B cell (primary cell): ENCODE results near the gene CHTF18. TPM values are rescaled to one million over a fixed set of nuclear protein-coding genes. Genes with fewer than 3 reads are reported as not detected.

Source experiments
- ATAC-seq: fragments of 200-7000 bp; cut with Tn5 transposase; one replicate; pipeline ENCODE4 v1.10.0; 2021; ENCODE audit warnings: low read depth, mild to moderate bottlenecking, moderate number of reproducible peaks, moderate library complexity
- CTCF ChIA-PET: fragments of 350-600 bp; sonication (Branson Sonifier 250); formaldehyde crosslinking; loops from one replicate; lab custom pipeline; 2021; ENCODE audit warnings: antibody characterized with exemption, inconsistent platforms; lab: Charles Lee
- POLR2A ChIA-PET: fragments of 350-600 bp; sonication (Branson Sonifier 250); formaldehyde crosslinking; loops from one replicate; lab custom pipeline; 2021; ENCODE audit warnings: antibody characterized with exemption; lab: Charles Lee
- DNase-seq: peaks from one replicate; pipeline ENCODE4 v3.0.0; 2013
- H2AFZ ChIP-seq: 2 replicates; pipeline ENCODE4 v1.6.1; 2012; ENCODE audit warnings: mild to moderate bottlenecking, low read depth, low read length; ENCODE audit not compliant: insufficient read depth, poor library complexity, severe bottlenecking
- H3K27ac ChIP-seq, 2 donors: 1 replicate in 1 of 2; 2 replicates in 1 of 2; pipeline ENCODE4 v1.5.1; 2012 to 2013; ENCODE audit warnings: low read length in 2 of 2, mild to moderate bottlenecking in 2 of 2, moderate library complexity in 1 of 2
- H3K27me3 ChIP-seq, 4 experiments: fragments of 200-600 bp in 1 of 4; sonication (generic) in 1 of 4; replicated peaks in 1 of 4; 1 replicate in 2 of 4; 2 replicates in 2 of 4; pipeline versions ENCODE4 v1.6.1 to v1.7.0; 2013 to 2016; ENCODE audit warnings: low read length in 3 of 4, mild to moderate bottlenecking in 2 of 4, mixed read lengths in 1 of 4, moderate library complexity in 1 of 4; ENCODE audit not compliant: insufficient read depth in 4 of 4, control insufficient read depth in 3 of 4; ENCODE audit errors: control extremely low read depth in 1 of 4
- H3K36me3 ChIP-seq, 2 experiments: replicated peaks in 1 of 2; 1 replicate in 1 of 2; 2 replicates in 1 of 2; pipeline versions ENCODE4 v1.6.1 to v1.7.1; 2013; ENCODE audit warnings: low read length in 1 of 2; ENCODE audit not compliant: insufficient read depth in 2 of 2, control insufficient read depth in 1 of 2; ENCODE audit errors: control extremely low read depth in 1 of 2, extremely low read depth in 1 of 2
- H3K4me1 ChIP-seq, 2 donors: fragments of 200-600 bp in 1 of 2; sonication (generic) in 1 of 2; 1 replicate in 1 of 2; 2 replicates in 1 of 2; pipeline versions ENCODE4 v1.5.1 to v1.6.1; 2013 to 2017; ENCODE audit warnings: low read length in 2 of 2; ENCODE audit not compliant: control insufficient read depth in 2 of 2, insufficient read depth in 2 of 2
- H3K4me2 ChIP-seq: replicated peaks from 2 replicates; pipeline ENCODE3; 2012; ENCODE audit warnings: mild to moderate bottlenecking, low read depth, low read length; ENCODE audit not compliant: poor library complexity, severe bottlenecking
- H3K4me3 ChIP-seq, 5 experiments: fragments of 200-600 bp in 1 of 5; sonication (generic) in 1 of 5; 1 replicate in 3 of 5; 2 replicates in 2 of 5; pipeline versions ENCODE4 v1.5.1 to v1.7.0; 2011 to 2016; ENCODE audit warnings: low read length in 4 of 5, mild to moderate bottlenecking in 4 of 5, low read depth in 2 of 5, control low read depth in 1 of 5, moderate library complexity in 1 of 5; ENCODE audit not compliant: insufficient read depth in 1 of 5; ENCODE audit errors: control extremely low read depth in 1 of 5, extremely low read depth in 1 of 5
- H3K79me2 ChIP-seq: fragments of 200-600 bp; sonication (generic); one replicate; pipeline ENCODE4 v1.6.0; 2016; ENCODE audit warnings: low read length; ENCODE audit not compliant: control insufficient read depth, insufficient read depth
- H3K9ac ChIP-seq: fragments of 200-600 bp; sonication (generic); 2 replicates; pipeline ENCODE4 v1.6.1; 2017; ENCODE audit warnings: mild to moderate bottlenecking, low read length, moderate library complexity
- H3K9me3 ChIP-seq, 3 donors: one replicate each; pipeline versions ENCODE4 v1.6.1 to v1.7.1; 2013; ENCODE audit warnings: low read length in 2 of 3; ENCODE audit not compliant: control insufficient read depth in 2 of 3, insufficient read depth in 1 of 3; ENCODE audit errors: control extremely low read depth in 1 of 3
- H4K20me1 ChIP-seq: 2 replicates; pipeline ENCODE4 v1.6.0; 2012; ENCODE audit warnings: mild to moderate bottlenecking, low read length; ENCODE audit not compliant: insufficient read depth, control insufficient read depth, poor library complexity, severe bottlenecking
- H3K27ac Mint-ChIP-seq: one replicate; pipeline ENCODE4 v1.8.0; 2021; ENCODE audit warnings: mixed read lengths
- H3K27me3 Mint-ChIP-seq: one replicate; pipeline ENCODE4 v1.8.0; 2021; ENCODE audit warnings: mixed read lengths
- H3K4me1 Mint-ChIP-seq: one replicate; pipeline ENCODE4 v1.8.0; 2021; ENCODE audit warnings: mixed read lengths
- H3K4me3 Mint-ChIP-seq: one replicate; pipeline ENCODE4 v1.8.0; 2021; ENCODE audit warnings: mixed read lengths
- H3K9me3 Mint-ChIP-seq: one replicate; pipeline ENCODE4 v1.8.0; 2022; ENCODE audit warnings: mixed read lengths; ENCODE audit not compliant: insufficient read depth
- EZH2 ChIP-seq: IDR thresholded peaks from 2 replicates; pipeline ENCODE4 v1.6.1; 2012; ENCODE audit warnings: borderline replicate concordance, low read depth, mild to moderate bottlenecking, moderate library complexity, low read length; ENCODE audit not compliant: insufficient read depth, poor library complexity, severe bottlenecking
- WGBS: methylation state at CpG from one replicate; pipeline ENCODE4 v1.1.5; 2013; ENCODE audit warnings: missing lambda C conversion rate; ENCODE audit not compliant: insufficient coverage; 5-methylcytosine and 5-hydroxymethylcytosine counted together
- intact Hi-C: fragments of 100-400 bp; cut with micrococcal nuclease; formaldehyde crosslinking; loops from one replicate; pipeline ENCODE4 v1.10.0; 2022
- polyA plus RNA-seq: library from polyadenylated mRNA; depleted of rRNA; stranded (reverse); fragments of >200 nt; gene quantifications from 2 replicates; pipeline ENCODE4 v1.2.3, GENCODE V29; 2012
- total RNA-seq, 2 donors: library from RNA; stranded (reverse); fragments of 120-200 nt in 1 of 2; gene quantifications; 1 replicate in 1 of 2; 2 replicates in 1 of 2; pipeline versions ENCODE4 v1.2.3 to v1.2.4, GENCODE V29; 2013 to 2022
- TF ChIP-seq, protein P1 (sequence below): fragments of 200-600 bp; IDR thresholded peaks from one replicate; pipeline ENCODE4 v1.8.0; 2022; ENCODE audit warnings: antibody characterized with exemption, mild to moderate bottlenecking

CHTF18 gene
- total and polyA plus RNA-seq, 2 donors (not counting 1 experiment from before 2014, with no cell fraction given) = 72.3 to 76.1 TPM

DNA sequence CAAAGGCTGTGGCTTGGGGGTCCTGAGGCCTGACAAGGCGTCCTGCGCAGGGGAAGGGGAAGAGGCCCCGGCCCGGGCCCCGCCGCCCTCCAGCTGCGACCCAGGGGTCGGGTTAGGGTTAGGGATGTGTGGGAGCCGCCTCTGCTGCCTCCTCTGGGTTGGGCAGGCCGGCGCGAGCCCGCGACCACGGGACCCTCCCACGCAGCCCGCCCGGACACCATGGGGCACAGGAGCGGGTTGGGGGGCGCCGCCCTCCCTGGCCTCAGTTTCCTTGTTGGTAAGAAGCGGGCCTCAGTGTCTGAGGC lies 48.0 kb upstream of the CHTF18 start:
- no peaks in the 10 kb centered on the region for H3K9me3 ChIP-seq
- ChIA-PET CTCF (interaction anchor here (1.0 to 5.9 kb wide), 11 partner anchors 8 to 62 kb away, joined by 3 to 31 read pairs (median 3); partner anchors contain the start of genes ANTKMT, HAGHL and METRN), POLR2A (interaction anchor here (1.0 to 2.0 kb wide), 3 partner anchors 12 to 48 kb away, joined by 3 to 11 read pairs (median 4); partner anchors contain the start of genes CHTF18 and RPUSD1)
- intact Hi-C loops = loop anchor here (2.0 kb wide), 1 partner anchor 56 kb away; the partner anchor contains the start of gene JMJD8
- no peaks in the 10 kb centered on the region for H3K9me3 Mint-ChIP-seq
- peak overlapping the region; percentile 97 for H3K9ac ChIP-seq
- peak overlapping the region; percentile 83 for H3K27ac Mint-ChIP-seq
- TF ChIP-seq, protein P1, sequence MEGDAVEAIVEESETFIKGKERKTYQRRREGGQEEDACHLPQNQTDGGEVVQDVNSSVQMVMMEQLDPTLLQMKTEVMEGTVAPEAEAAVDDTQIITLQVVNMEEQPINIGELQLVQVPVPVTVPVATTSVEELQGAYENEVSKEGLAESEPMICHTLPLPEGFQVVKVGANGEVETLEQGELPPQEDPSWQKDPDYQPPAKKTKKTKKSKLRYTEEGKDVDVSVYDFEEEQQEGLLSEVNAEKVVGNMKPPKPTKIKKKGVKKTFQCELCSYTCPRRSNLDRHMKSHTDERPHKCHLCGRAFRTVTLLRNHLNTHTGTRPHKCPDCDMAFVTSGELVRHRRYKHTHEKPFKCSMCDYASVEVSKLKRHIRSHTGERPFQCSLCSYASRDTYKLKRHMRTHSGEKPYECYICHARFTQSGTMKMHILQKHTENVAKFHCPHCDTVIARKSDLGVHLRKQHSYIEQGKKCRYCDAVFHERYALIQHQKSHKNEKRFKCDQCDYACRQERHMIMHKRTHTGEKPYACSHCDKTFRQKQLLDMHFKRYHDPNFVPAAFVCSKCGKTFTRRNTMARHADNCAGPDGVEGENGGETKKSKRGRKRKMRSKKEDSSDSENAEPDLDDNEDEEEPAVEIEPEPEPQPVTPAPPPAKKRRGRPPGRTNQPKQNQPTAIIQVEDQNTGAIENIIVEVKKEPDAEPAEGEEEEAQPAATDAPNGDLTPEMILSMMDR = no peak
- no peak for TF ChIP-seq EZH2
- peak overlapping the region; percentile 99 for H3K4me2 ChIP-seq
- peak overlapping the region; percentile 90 for H2AFZ ChIP-seq
- H3K36me3 ChIP-seq = peaks cover 0 to 16% of the 10 kb centered on the region in 2 experiments
- no peaks in the 10 kb centered on the region for H3K27me3 Mint-ChIP-seq
- H4K20me1 ChIP-seq = peaks cover 9% of the 10 kb centered on the region
- H3K27ac ChIP-seq = peak overlapping the region; percentile 86 to 94
- H3K27me3 ChIP-seq = no peaks in the 10 kb centered on the region
- peaks cover 16% of the 10 kb centered on the region for H3K79me2 ChIP-seq
- H3K4me3 ChIP-seq = peak overlapping the region; percentile 18 to 94 (median 81)
- ATAC-seq (peak; percentile 4), DNase-seq (no peak)
- peaks cover 20 to 36% of the 10 kb centered on the region in 2 donors for H3K4me1 ChIP-seq
- WGBS = 0% methylated on average over 22 of the region's 22 CpGs
- H3K4me3 Mint-ChIP-seq = peak overlapping the region; percentile 82
- peaks cover 18% of the 10 kb centered on the region for H3K4me1 Mint-ChIP-seq
